Measurements from ENCODE around the gene GIN1. TPM values are rescaled to one million over a fixed set of nuclear protein-coding genes. Genes with fewer than 3 reads are reported as not detected.

Gene GIN1
- total RNA-seq, 2 experiments from 2014 or later, result 2.7 to 2.9 TPM

GRCh38 chr5:103109277-103109676, 10.7 kb downstream of the GIN1 start:
- Mint-ChIP-seq H3K4me1 (ENCODE audit: low read depth) (peaks cover 44% of the 10 kb centered on the region), H3K36me3 (ENCODE audit: low read depth) (peaks cover 30% of the 10 kb centered on the region), H3K27me3 (no peaks in the 10 kb centered on the region), H3K27ac (no peak overlapping the region), H3K9me3 (peaks cover 6% of the 10 kb centered on the region), H3K4me3 (no peak overlapping the region)
- DNase-seq, result no peak
- no peak for ATAC-seq (ENCODE audit: poor library complexity)
- no peak for TF ChIP-seq CTCF (IDR thresholded peaks at IDR 0.05)
- intact Hi-C loops (cut with DNase I, micrococcal nuclease), result no loop called here
- no peak overlapping the region for H3K27ac ChIP-seq (ENCODE audit: low read depth in 1 of 2, low read length in 2 of 2)
- no peaks in the 10 kb centered on the region for H3K9me3 ChIP-seq (ENCODE audit: control insufficient read depth in 1 of 2, insufficient read depth in 1 of 2, low read length in 2 of 2)
- no peak overlapping the region for H3K4me3 ChIP-seq (ENCODE audit: low read length)
- ChIA-PET CTCF (no interaction called here), POLR2A (interaction anchor here (1.5 kb wide), 1 partner anchor 11 kb away, joined by 5 read pairs; the partner anchor contains the start of genes GIN1 and PPIP5K2)
- H3K27me3 ChIP-seq (ENCODE audit: control insufficient read depth in 1 of 2, insufficient read depth in 2 of 2, low read length in 2 of 2), result no peaks in the 10 kb centered on the region
- peaks cover 7% of the 10 kb centered on the region for H3K4me1 ChIP-seq (ENCODE audit: insufficient read depth, low read length)
- peaks cover 17% of the 10 kb centered on the region for H3K36me3 ChIP-seq (ENCODE audit: insufficient read depth, low read length)

GRCh38 chr5:103108086-103108485, 11.9 kb downstream of the GIN1 start:
- Histone ChIP-seq H3K27me3 (ENCODE audit: control insufficient read depth in 1 of 2, insufficient read depth in 2 of 2, low read length in 2 of 2) (no peaks in the 10 kb centered on the region), H3K4me1 (ENCODE audit: insufficient read depth, low read length) (peaks cover 7% of the 10 kb centered on the region), H3K4me3 (ENCODE audit: low read length) (no peak overlapping the region), H3K9me3 (ENCODE audit: control insufficient read depth in 1 of 2, insufficient read depth in 1 of 2, low read length in 2 of 2) (no peaks in the 10 kb centered on the region), H3K27ac (ENCODE audit: low read depth in 1 of 2, low read length in 2 of 2) (no peak overlapping the region), H3K36me3 (ENCODE audit: insufficient read depth, low read length) (peaks cover 22% of the 10 kb centered on the region)
- ChIA-PET CTCF (no interaction called here), POLR2A (interaction anchor here (1.5 kb wide), 1 partner anchor 12 kb away, joined by 5 read pairs; the partner anchor contains the start of genes GIN1 and PPIP5K2)
- no peak for DNase-seq
- intact Hi-C loops (cut with DNase I, micrococcal nuclease), result no loop called here
- ATAC-seq (ENCODE audit: poor library complexity), result no peak
- Mint-ChIP-seq H3K36me3 (ENCODE audit: low read depth) (peaks cover 38% of the 10 kb centered on the region), H3K4me3 (no peak overlapping the region), H3K27ac (no peak overlapping the region), H3K27me3 (no peaks in the 10 kb centered on the region), H3K9me3 (peaks cover 6% of the 10 kb centered on the region), H3K4me1 (ENCODE audit: low read depth) (peaks cover 38% of the 10 kb centered on the region)
- TF ChIP-seq CTCF (IDR thresholded peaks at IDR 0.05), result no peak

GRCh38 chr5:103102234-103102633, 17.7 kb downstream of the GIN1 start:
- intact Hi-C loops (cut with DNase I, micrococcal nuclease), result no loop called here
- Histone ChIP-seq H3K27ac (ENCODE audit: low read depth in 1 of 2, low read length in 2 of 2) (no peak overlapping the region), H3K9me3 (ENCODE audit: control insufficient read depth in 1 of 2, insufficient read depth in 1 of 2, low read length in 2 of 2) (no peaks in the 10 kb centered on the region), H3K4me1 (ENCODE audit: insufficient read depth, low read length) (no peaks in the 10 kb centered on the region), H3K4me3 (ENCODE audit: low read length) (no peak overlapping the region), H3K27me3 (ENCODE audit: control insufficient read depth in 1 of 2, insufficient read depth in 2 of 2, low read length in 2 of 2) (no peaks in the 10 kb centered on the region), H3K36me3 (ENCODE audit: insufficient read depth, low read length) (peaks cover 28% of the 10 kb centered on the region)
- DNase-seq (no peak), ATAC-seq (ENCODE audit: poor library complexity) (no peak)
- Mint-ChIP-seq H3K4me3 (no peak overlapping the region), H3K36me3 (ENCODE audit: low read depth) (peaks cover 58% of the 10 kb centered on the region), H3K4me1 (ENCODE audit: low read depth) (no peaks in the 10 kb centered on the region), H3K27me3 (no peaks in the 10 kb centered on the region), H3K27ac (no peak overlapping the region), H3K9me3 (no peaks in the 10 kb centered on the region)
- ChIA-PET POLR2A (interaction anchor here (1.2 kb wide), 1 partner anchor 18 kb away, joined by 3 read pairs; the partner anchor contains the start of gene PPIP5K2), CTCF (no interaction called here)
- no peak for TF ChIP-seq CTCF (IDR thresholded peaks at IDR 0.05)
